GM12875 (cell line): ENCODE results near the gene STAM2.

Experiments
- H3K4me3 ChIP-seq: one replicate; pipeline ENCODE4 v1.5.1; 2011; ENCODE audit warnings: low read depth, low read length, control low read depth
- CTCF ChIP-seq: IDR thresholded peaks from 2 replicates; pipeline ENCODE4 v1.5.1; 2011; ENCODE audit warnings: low read depth, mild to moderate bottlenecking, control low read depth, inconsistent platforms, low read length, moderate library complexity, borderline replicate concordance; ENCODE audit not compliant: insufficient read depth

STAM2 gene

DNA sequence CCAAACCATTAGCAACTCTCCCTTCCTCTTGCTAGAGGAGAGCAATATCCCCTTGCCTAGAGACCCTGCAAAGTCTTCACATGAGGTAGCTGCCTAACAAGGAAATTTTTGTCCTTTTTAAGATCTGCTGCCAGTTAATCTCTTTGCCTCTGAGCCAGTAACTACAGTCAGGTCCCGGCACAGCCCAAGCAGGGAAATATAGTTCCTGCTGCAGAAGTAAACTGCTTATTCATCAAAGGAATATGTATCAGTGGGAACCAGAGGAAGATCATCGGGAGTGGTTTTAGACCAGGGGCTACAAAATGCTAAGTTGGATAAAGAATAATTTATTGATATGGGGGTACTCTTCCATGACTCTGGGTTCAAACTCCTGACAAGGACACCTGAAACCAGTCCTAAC is 107.3 kb downstream of the STAM2 start:
- TF ChIP-seq CTCF, result no peak
- no peak overlapping the region for H3K4me3 ChIP-seq

- no peak for TF ChIP-seq CTCF
- no peak overlapping the region for H3K4me3 ChIP-seq
Measured at GRCh38 chr2:152067823-152068222, 107.7 kb downstream of the STAM2 start.
